HL-60 (cell line): ENCODE results near the gene NUDT8.

ENCODE experiments used
- DNase-seq, 2 experiments: peaks; one replicate each; pipeline ENCODE4 v3.0.0-alpha.2; 2010 to 2020; ENCODE audit warnings: low read depth in 1 of 2, low spot score in 1 of 2
- H3K27ac ChIP-seq: fragments of 250-450 bp; sonication (Bioruptor Pico); replicated peaks from 2 replicates; pipeline ENCODE4 v1.5.1; 2020; ENCODE audit warnings: mild to moderate bottlenecking, moderate library complexity
- H3K27me3 ChIP-seq: fragments of 250-450 bp; sonication (Bioruptor Pico); 2 replicates; pipeline ENCODE4 v1.5.1; 2021; ENCODE audit warnings: mild to moderate bottlenecking, moderate library complexity; ENCODE audit not compliant: insufficient read depth, poor library complexity, severe bottlenecking
- H3K4me3 ChIP-seq: replicated peaks from 2 replicates; pipeline ENCODE4 v1.5.1; 2011; ENCODE audit warnings: mild to moderate bottlenecking, control low read depth, low read length; ENCODE audit not compliant: insufficient read depth
- CTCF ChIP-seq: IDR thresholded peaks from one replicate; pipeline ENCODE4 v1.5.1; 2011; ENCODE audit warnings: low read length, control low read depth, inconsistent platforms; ENCODE audit not compliant: insufficient read depth
- GABPA ChIP-seq: IDR thresholded peaks from 2 replicates; pipeline ENCODE4 v1.6.1; 2012; ENCODE audit warnings: low read depth
- POLR2AphosphoS5 ChIP-seq: IDR thresholded peaks from 2 replicates; pipeline ENCODE4 v1.6.1; 2012; ENCODE audit warnings: low read depth
- REST ChIP-seq: IDR thresholded peaks from 2 replicates; pipeline ENCODE4 v1.6.1; 2012; ENCODE audit warnings: low read depth; ENCODE audit not compliant: insufficient replicate concordance
- SPI1 ChIP-seq: IDR thresholded peaks from 2 replicates; pipeline ENCODE4 v1.6.1; 2012; ENCODE audit warnings: low read depth, mild to moderate bottlenecking, borderline replicate concordance

Gene NUDT8

GRCh38 chr11:67612751-67613150, 17.0 kb downstream of the NUDT8 start:
- Histone ChIP-seq H3K4me3 (no peak overlapping the region), H3K27ac (no peak overlapping the region; the same call in 1 of the 2 replicates), H3K27me3 (no peaks in the 10 kb centered on the region)
- no peak for DNase-seq
- TF ChIP-seq POLR2AphosphoS5 (no peak), GABPA (no peak)

DNA sequence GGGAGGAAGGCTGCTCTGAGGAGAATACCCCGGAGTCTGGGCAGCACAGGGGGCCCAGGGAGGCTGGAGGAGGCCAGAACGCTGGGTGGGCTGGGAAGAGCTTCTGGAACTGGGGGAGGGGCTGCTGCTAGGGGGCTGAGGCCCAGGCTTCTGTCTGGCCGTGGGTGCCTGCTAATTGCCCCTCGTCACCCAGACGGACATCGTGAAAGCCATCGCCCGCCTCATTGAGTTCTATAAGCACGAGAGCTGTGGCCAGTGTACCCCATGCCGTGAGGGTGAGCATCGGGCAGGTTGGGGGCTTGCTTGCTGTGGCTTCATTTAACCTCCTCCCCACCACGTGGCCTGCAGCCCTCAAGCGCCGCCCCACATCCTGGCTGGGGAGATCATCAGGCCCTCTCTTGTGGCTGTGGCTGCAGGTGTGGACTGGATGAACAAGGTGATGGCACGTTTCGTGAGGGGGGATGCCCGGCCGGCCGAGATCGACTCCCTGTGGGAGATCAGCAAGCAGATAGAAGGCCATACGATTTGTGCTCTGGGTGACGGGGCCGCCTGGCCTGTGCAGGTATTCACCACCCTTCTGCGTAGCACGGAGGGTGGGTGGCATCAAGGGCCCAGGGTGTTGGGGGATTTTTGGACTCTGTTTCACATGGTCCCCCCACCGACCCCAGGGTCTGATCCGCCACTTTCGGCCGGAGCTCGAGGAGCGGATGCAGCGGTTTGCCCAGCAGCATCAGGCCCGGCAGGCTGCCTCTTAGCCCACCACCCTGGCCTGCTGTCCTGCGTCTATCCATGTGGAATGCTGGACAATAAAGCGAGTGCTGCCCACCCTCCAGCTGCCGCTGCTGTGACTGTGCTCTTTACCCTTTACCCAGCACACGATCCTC, 17.8 kb downstream of the NUDT8 start:
- TF ChIP-seq POLR2AphosphoS5 (no peak), SPI1 (no peak), GABPA (no peak), CTCF (no peak), REST (no peak)
- DNase-seq, result no peak
- no peaks in the 10 kb centered on the region for H3K27me3 ChIP-seq
- H3K4me3 ChIP-seq, result no peak overlapping the region
- H3K27ac ChIP-seq, result no peak overlapping the region

DNA sequence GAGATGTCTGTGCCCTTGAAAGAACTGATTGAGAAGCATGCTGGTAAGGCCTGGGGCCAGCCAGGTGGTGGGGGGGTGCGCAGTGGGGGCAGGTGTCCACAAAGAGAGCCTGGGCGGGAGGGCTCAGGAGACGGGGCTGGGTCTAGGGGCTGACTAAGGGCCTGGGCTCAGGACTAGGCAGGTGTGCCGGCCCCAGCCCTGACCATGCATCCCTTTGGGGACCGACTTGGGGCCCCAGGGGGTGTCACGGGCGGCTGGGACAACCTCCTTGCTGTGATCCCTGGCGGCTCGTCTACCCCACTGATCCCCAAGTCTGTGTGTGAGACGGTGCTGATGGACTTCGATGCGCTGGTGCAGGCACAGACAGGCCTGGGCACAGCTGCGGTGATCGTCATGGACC, 18.6 kb downstream of the NUDT8 start:
- Histone ChIP-seq H3K4me3 (no peak overlapping the region), H3K27ac (no peak overlapping the region), H3K27me3 (no peaks in the 10 kb centered on the region)
- no peak for DNase-seq
- TF ChIP-seq POLR2AphosphoS5 (no peak), CTCF (no peak), SPI1 (no peak), GABPA (no peak), REST (no peak)

DNA sequence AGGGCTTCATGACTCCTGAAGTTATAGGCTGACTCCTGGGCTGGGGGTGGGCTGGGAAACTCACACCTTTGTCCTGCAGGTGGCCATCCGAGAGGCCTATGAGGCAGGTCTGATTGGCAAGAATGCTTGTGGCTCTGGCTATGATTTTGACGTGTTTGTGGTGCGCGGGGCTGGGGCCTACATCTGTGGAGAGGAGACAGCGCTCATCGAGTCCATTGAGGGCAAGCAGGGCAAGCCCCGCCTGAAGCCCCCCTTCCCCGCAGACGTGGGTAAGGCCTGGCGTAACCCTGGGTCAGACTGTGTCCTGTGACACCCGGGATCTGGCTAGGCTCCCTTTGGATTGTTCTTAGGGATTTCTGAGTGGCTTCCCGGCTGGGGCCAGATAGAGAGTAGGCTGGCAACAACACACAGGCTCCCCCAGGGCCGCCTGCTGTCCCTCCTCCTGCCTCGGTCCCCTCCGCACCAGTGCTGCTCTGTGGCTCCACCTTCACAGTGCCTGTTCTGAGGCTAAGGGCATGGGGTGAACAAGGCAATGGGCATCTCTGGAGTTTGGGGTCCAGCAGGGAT, 19.4 kb downstream of the NUDT8 start:
- no peak overlapping the region for H3K4me3 ChIP-seq
- DNase-seq, result no peak
- TF ChIP-seq CTCF, result no peak
- no peak for TF ChIP-seq POLR2AphosphoS5
- no peak for TF ChIP-seq GABPA
- no peak for TF ChIP-seq REST
- no peak for TF ChIP-seq SPI1

More for the DNA sequence above, 19.4 kb downstream of the NUDT8 start:
- Histone ChIP-seq H3K27ac (no peak overlapping the region), H3K27me3 (no peaks in the 10 kb centered on the region)
